Prostate gland (tissue), 2 donors: ENCODE data around the gene C11orf97.

Experiments
- CTCF ChIP-seq, 4 experiments: fragments of 200-600 bp in 2 of 4; fragments of 450-650 bp in 2 of 4; sonication (generic) in 2 of 4; IDR thresholded peaks; 1 replicate in 3 of 4; 2 replicates in 1 of 4; pipeline ENCODE4 v1.5.1; 2016 to 2019; ENCODE audit warnings: antibody characterized with exemption in 4 of 4, mild to moderate bottlenecking in 2 of 4, moderate library complexity in 2 of 4
- POLR2A ChIP-seq: fragments of 450-650 bp; IDR thresholded peaks from one replicate; pipeline ENCODE4 v1.6.1; 2016; ENCODE audit warnings: antibody characterized with exemption, mild to moderate bottlenecking
- POLR2AphosphoS5 ChIP-seq: sonication (generic); formaldehyde crosslinking; IDR thresholded peaks from one replicate; pipeline ENCODE4 v1.6.1; 2017; ENCODE audit warnings: antibody characterized with exemption

- TF ChIP-seq CTCF (IDR thresholded peaks at IDR 0.05) = no peak
- no peak for TF ChIP-seq POLR2A
- TF ChIP-seq POLR2AphosphoS5 = no peak
Measured at GRCh38 chr11:94525546-94526324, 13.5 kb downstream of the C11orf97 start.
